Transverse colon (tissue), 4 donors: ENCODE results near the gene CD300LG.

Experiments used
- CTCF ChIP-seq, 5 experiments: fragments of 200-600 bp in 3 of 5; fragments of 450-650 bp in 2 of 5; sonication (generic) in 3 of 5; IDR thresholded peaks; 1 replicate in 2 of 5; 2 replicates in 3 of 5; pipeline ENCODE4 v1.5.1; 2016 to 2017; ENCODE audit warnings: antibody characterized with exemption in 5 of 5, inconsistent platforms in 3 of 5, mild to moderate bottlenecking in 2 of 5, moderate library complexity in 1 of 5
- EP300 ChIP-seq: sonication (generic); formaldehyde crosslinking; IDR thresholded peaks from one replicate; pipeline ENCODE4 v1.6.1; 2017; ENCODE audit warnings: antibody characterized with exemption, low read depth
- POLR2A ChIP-seq: fragments of 450-650 bp; IDR thresholded peaks from one replicate; pipeline ENCODE4 v1.6.1; 2016; ENCODE audit warnings: antibody characterized with exemption, mild to moderate bottlenecking, moderate library complexity
- POLR2AphosphoS5 ChIP-seq, 3 donors: sonication (generic); formaldehyde crosslinking; IDR thresholded peaks; one replicate each; pipeline ENCODE4 v1.6.1; 2016; ENCODE audit warnings: antibody characterized with exemption in 3 of 3

- TF ChIP-seq CTCF (IDR thresholded peaks at IDR 0.05) (no peak), POLR2AphosphoS5 (IDR thresholded peaks at IDR 0.05) (no peak), EP300 (no peak), POLR2A (no peak)
Measured at GRCh38 chr17:43891851-43892646, 45.1 kb downstream of the CD300LG start.
